Pancreas (tissue), 10 donors: ENCODE results near the gene ENO4. TPM values are rescaled to one million over a fixed set of nuclear protein-coding genes. Genes with fewer than 3 reads are reported as not detected.

Experiments
- ATAC-seq, 4 donors: fragments of 200-7000 bp; cut with Tn5 transposase; one replicate each; pipeline versions ENCODE4 v1.8.0 to v1.9.1; 2020; ENCODE audit warnings: mild to moderate bottlenecking in 4 of 4, moderate library complexity in 4 of 4
- DNase-seq, 6 donors: peaks; one replicate each; pipeline ENCODE4 v3.0.0-alpha.2; 2020
- FAIRE-seq: peaks from 2 replicates; lab custom pipeline; 2012; peaks lifted over from hg19 to GRCh38; lab: Jason Lieb, UNC
- H3K27ac ChIP-seq, 4 donors: fragments of 200-600 bp; sonication (generic); 1 replicate in 3 of 4; 2 replicates in 1 of 4; pipeline versions ENCODE4 v1.5.0 to v1.8.0; 2020
- H3K27me3 ChIP-seq, 4 donors: fragments of 200-600 bp; one replicate each; pipeline ENCODE4 v1.8.0; 2021
- H3K36me3 ChIP-seq, 3 donors: fragments of 200-600 bp; sonication (generic) in 1 of 3; one replicate each; pipeline versions ENCODE4 v1.5.0 to v1.8.0; 2020 to 2021
- H3K4me1 ChIP-seq, 3 donors: fragments of 200-600 bp; one replicate each; pipeline ENCODE4 v1.8.0; 2021
- H3K4me3 ChIP-seq, 4 donors: fragments of 200-600 bp; sonication (generic) in 2 of 4; one replicate each; pipeline versions ENCODE4 v1.5.0 to v1.8.0; 2020 to 2021
- H3K9me3 ChIP-seq, 4 donors: fragments of 200-600 bp; one replicate each; pipeline ENCODE4 v1.8.0; 2021
- WGBS, 2 donors: extraction: QIAGEN DNeasy Blood & Tissue Kit; methylation state at CpG; one replicate each; pipeline ENCODE4 v1.1.7; 2013; 5-methylcytosine and 5-hydroxymethylcytosine counted together
- intact Hi-C, 3 donors: fragments of 100-400 bp; cut with DNase I; formaldehyde crosslinking; loops; one replicate each; pipeline versions ENCODE4 v1.11.1 to v1.14.2; 2022
- polyA plus RNA-seq, 2 donors: library from polyadenylated mRNA; stranded (reverse); fragments of 200-250 nt; gene quantifications; one replicate each; pipeline ENCODE4 v1.2.3, GENCODE V29; 2013
- total RNA-seq, 6 donors: library from RNA; stranded (reverse); fragmentation: NEBNext Ultra II Directional in 4 of 6; extraction: Animal tissue kit (Norgen Biotek cat#: 25700) in 4 of 6; gene quantifications; one replicate each; pipeline versions ENCODE4 v1.2.1 to v1.2.4, GENCODE V29; 2021 to 2023
- TF ChIP-seq, protein P1 (sequence below), 4 donors: fragments of 200-600 bp; sonication (generic) in 3 of 4; IDR thresholded peaks; one replicate each; pipeline versions ENCODE4 v1.5.0 to v1.8.0; 2021; ENCODE audit warnings: antibody characterized with exemption in 4 of 4
- donor health status: healthy with polysubstance abuse.
- donor health status: DM: no; HTN: no; CAD: no; lungs with moderate emphysema.
- donor health status: DM: no; HTN: no; CAD: no.
- donor health status: control.
- donor health status: control.
- donor health status: Bipolar disorder and iron deficiency.
- donor health status: DM: yes; HTN: yes; CAD: no.
- donor health status: DM: no; HTN: no; CAD: no.
- donor health status: DM: no; HTN: no; CAD: no.
- donor health status: DM: yes; HTN: yes; CAD: no.

Gene ENO4
- total and polyA plus RNA-seq, 8 donors = 0.15 to 0.71 (median 0.23) TPM

DNA sequence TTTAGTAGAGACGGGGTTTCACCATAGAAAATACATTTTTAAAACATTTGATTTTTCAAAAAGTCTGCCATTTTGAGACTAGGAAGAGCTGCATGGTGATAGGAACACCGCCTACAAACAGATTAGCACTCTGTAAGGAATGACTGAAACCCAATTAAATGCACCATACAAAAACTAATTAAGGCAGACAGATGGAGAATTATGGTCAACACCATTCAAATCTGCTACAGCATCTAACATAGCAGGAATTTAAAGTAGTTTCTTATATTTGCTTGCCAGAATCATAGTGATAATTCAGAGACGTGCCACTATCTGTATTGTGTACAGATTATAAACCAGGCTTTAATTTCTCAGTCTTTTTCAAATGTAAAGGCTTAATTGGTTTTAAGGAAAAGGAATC lies 68.2 kb downstream of the ENO4 start:
- Histone ChIP-seq H3K36me3 (peaks cover 0 to 28% (median 0%) of the 10 kb centered on the region in 3 donors), H3K9me3 (no peaks in the 10 kb centered on the region), H3K4me1 (no peaks in the 10 kb centered on the region), H3K27me3 (no peaks in the 10 kb centered on the region), H3K4me3 (no peak overlapping the region), H3K27ac (no peak overlapping the region)
- ATAC-seq = no peak
- FAIRE-seq = no peak
- TF ChIP-seq, protein P1, sequence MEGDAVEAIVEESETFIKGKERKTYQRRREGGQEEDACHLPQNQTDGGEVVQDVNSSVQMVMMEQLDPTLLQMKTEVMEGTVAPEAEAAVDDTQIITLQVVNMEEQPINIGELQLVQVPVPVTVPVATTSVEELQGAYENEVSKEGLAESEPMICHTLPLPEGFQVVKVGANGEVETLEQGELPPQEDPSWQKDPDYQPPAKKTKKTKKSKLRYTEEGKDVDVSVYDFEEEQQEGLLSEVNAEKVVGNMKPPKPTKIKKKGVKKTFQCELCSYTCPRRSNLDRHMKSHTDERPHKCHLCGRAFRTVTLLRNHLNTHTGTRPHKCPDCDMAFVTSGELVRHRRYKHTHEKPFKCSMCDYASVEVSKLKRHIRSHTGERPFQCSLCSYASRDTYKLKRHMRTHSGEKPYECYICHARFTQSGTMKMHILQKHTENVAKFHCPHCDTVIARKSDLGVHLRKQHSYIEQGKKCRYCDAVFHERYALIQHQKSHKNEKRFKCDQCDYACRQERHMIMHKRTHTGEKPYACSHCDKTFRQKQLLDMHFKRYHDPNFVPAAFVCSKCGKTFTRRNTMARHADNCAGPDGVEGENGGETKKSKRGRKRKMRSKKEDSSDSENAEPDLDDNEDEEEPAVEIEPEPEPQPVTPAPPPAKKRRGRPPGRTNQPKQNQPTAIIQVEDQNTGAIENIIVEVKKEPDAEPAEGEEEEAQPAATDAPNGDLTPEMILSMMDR (IDR thresholded peaks at IDR 0.05) = no peak
- intact Hi-C loops = no loop called here
- no peak for DNase-seq
- 94 to 97% methylated on average over 3 of the region's 3 CpGs for WGBS, 2 donors

DNA sequence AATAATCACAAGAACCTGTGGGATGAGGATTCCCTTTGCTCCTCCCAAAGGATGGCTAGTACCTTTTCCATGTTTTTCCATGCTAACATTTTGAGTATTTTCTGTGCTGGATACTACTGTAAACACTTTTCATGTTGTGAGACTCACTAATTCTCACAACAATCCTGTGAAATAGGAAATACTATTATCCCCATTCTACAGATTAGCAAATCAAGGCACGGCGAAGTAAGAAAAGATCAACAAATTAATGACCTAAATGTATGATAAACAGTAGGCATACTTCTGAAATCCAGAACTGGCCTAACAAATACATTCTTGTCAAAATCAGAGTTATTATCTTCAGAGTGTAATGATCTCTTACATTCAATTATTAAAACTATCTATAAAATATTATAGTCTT lies 69.3 kb downstream of the ENO4 start:
- TF ChIP-seq, protein P1 (IDR thresholded peaks at IDR 0.05) = no peak
- DNase-seq (no peak), FAIRE-seq (no peak), ATAC-seq (no peak)
- Histone ChIP-seq H3K27me3 (no peaks in the 10 kb centered on the region), H3K36me3 (peaks cover 0 to 28% (median 0%) of the 10 kb centered on the region in 3 donors), H3K9me3 (no peaks in the 10 kb centered on the region), H3K4me3 (no peak overlapping the region), H3K27ac (no peak overlapping the region), H3K4me1 (no peaks in the 10 kb centered on the region)
- intact Hi-C loops = no loop called here
- 98 to 99% methylated on average over 2 of the region's 2 CpGs for WGBS, 2 donors

DNA sequence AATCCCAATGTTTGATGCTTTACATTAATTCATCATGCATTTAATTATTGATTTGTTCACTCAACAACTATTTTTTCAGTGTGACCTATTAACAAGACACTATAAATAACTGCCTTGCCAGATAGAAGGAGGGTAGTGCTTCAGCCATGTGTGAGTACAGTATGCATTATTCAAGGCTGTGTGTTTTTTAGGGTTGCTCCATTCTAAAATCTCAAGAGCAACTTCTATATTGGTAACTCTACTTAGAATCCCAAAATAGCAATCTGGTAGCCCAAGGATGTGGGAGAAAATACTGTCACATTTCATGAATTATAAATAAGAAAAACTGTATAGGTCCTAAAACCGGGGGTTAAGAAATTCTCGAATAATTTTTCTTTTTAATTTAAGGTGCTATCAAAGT lies 69.9 kb downstream of the ENO4 start:
- Histone ChIP-seq H3K27me3 (no peaks in the 10 kb centered on the region), H3K9me3 (no peaks in the 10 kb centered on the region), H3K4me3 (no peak overlapping the region), H3K27ac (no peak overlapping the region), H3K36me3 (peaks cover 0 to 22% (median 0%) of the 10 kb centered on the region in 3 donors), H3K4me1 (no peaks in the 10 kb centered on the region)
- FAIRE-seq (no peak), DNase-seq (no peak), ATAC-seq (no peak)
- TF ChIP-seq, protein P1 (IDR thresholded peaks at IDR 0.05) = no peak
- 92 to 95% methylated on average over 2 of the region's 2 CpGs for WGBS, 2 donors
- intact Hi-C loops = no loop called here

DNA sequence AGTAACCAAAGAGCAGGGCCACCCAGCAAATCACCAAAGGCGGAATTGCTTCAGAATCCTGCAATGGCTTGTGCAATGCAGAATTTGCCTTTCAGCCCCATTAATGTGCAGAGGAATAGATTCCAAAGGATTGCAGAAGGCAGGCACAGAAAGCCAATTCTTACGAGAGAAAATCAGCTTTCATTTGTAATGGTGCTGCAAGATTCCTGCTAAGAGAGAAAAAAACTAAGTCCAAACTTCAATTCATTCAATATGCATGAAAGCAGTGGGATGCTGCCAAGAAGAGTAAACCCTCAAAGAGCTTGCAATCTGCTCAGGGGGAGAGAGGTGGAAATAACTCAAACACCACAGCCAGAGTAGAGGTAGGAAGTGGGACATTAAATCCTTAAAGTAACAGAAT lies 70.4 kb downstream of the ENO4 start:
- Histone ChIP-seq H3K27me3 (no peaks in the 10 kb centered on the region), H3K36me3 (peaks cover 0 to 17% (median 0%) of the 10 kb centered on the region in 3 donors), H3K27ac (no peak overlapping the region), H3K4me3 (no peak overlapping the region), H3K9me3 (no peaks in the 10 kb centered on the region), H3K4me1 (no peaks in the 10 kb centered on the region)
- ATAC-seq (no peak), FAIRE-seq (no peak), DNase-seq (no peak)
- TF ChIP-seq, protein P1 (IDR thresholded peaks at IDR 0.05) = no peak
- WGBS, 2 donors = 48 to 50% methylated on average over 2 of the region's 2 CpGs
- intact Hi-C loops = no loop called here

DNA sequence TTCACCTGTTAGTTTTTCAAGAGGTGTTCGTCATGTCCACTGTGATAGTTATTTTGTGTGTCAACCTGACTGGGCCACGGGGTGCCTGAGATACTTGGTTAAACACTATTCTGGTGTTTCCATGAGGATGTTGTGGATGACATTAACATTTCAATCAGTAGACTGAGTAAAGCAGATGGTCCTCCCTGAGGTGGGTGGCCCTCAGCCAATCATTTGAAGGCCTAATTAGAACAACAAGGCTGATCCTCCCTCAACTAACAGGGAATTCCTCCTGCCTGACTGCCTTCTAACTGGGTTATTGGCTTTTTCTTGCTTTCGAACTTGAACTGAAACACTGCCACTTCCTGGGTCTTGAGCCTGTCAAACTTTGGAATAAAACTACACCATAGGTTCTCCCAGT lies 75.8 kb downstream of the ENO4 start:
- TF ChIP-seq, protein P1 (IDR thresholded peaks at IDR 0.05) = no peak
- ATAC-seq = no peak
- Histone ChIP-seq H3K27me3 (no peaks in the 10 kb centered on the region), H3K27ac (no peak overlapping the region), H3K9me3 (no peaks in the 10 kb centered on the region), H3K36me3 (peaks cover 0 to 22% (median 6%) of the 10 kb centered on the region in 3 donors), H3K4me1 (no peaks in the 10 kb centered on the region), H3K4me3 (no peak overlapping the region)
- intact Hi-C loops = no loop called here
- DNase-seq = no peak
- no peak for FAIRE-seq
- 94 to 95% methylated on average over 3 of the region's 3 CpGs for WGBS, 2 donors
